Islet precursor cell (in vitro differentiated cells): ENCODE measurements around the gene GNAL.
A peak's percentile ranks its signal among the peaks of the same experiment; 100 is the strongest.

ENCODE experiments used
- DNase-seq: peaks from one replicate; pipeline ENCODE4 v3.0.0-alpha.2; 2018

The GNAL gene

DNA sequence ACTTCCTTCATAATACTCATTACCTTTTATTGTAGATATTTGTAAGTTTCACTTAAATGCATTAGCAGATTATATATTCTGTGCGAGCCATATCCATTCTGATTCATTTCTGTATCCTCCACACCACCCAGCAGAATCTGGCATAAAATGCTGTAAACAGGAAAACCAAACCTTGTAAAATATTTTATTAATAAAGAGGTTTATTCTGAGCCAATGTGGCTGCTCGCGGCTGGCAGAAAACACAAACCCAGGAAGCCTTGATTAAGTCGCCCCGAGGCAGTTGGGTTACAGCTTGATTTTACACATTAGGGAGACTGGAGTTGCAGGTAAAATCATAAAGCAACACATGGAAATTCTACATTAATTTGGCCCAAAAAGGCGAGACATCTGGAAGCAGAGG, 40.5 kb downstream of the GNAL start:
- no peak for DNase-seq

GRCh38 chr18:11733031-11733430, 44.0 kb downstream of the GNAL start:
- DNase-seq = peak; percentile 87

GRCh38 chr18:11736656-11737055, 47.6 kb downstream of the GNAL start:
- DNase-seq = no peak

- DNase-seq = no peak
Measured at GRCh38 chr18:11739893-11740292, 50.8 kb downstream of the GNAL start.

- no peak for DNase-seq
Measured at GRCh38 chr18:11740461-11740860, 51.4 kb downstream of the GNAL start.

DNA sequence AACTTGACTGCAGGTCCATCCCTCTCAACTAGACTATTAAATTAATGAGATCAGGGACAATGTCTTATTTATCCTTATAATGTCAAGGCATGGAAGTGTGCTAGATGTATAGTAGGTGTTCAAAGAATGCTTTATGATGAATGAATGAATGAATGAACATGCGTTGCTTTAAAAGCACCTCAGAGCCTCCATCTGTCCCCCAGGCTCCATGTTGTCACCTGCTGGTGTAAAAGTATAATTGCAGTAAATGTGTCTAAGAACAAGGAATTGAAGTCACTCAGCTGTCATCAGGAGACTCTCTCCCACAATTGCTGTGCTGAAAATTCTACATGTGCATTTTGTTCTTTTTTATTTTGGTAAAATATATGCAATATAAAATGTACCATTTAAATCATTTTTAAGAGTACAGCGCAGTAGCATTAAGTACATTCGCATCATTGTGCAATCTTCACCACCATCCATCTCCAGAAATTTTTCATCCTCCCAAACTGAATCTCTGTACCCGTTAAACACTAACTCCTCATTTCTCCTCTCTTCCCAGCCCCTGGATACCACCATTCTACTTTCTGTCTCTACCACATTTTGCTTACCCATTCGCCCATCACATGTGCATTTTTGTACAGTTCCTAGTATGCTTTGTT, 52.6 kb downstream of the GNAL start:
- DNase-seq = no peak

DNA sequence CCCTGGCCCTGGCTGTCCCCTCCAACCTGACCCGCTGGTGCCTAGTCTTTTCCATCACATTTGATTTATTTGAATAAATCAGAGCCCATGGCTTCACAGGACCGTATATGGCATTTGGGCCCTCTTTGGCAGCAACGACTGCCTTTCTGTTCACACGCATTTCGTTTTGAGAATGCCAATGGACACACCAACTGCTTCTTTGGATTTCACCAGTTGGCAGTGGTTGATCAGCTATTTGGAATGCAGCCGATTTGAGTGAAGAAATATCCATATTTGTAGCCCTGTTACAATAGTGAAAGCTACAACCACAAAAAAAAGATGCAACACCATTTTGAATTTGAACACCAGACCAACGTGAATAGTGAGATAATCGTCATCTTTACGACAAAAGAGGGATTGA, 56.5 kb downstream of the GNAL start:
- no peak for DNase-seq

GRCh38 chr18:11747286-11747685, 58.2 kb downstream of the GNAL start:
- no peak for DNase-seq

- no peak for DNase-seq
Measured at GRCh38 chr18:11747731-11748130, 58.7 kb downstream of the GNAL start.

- no peak for DNase-seq
Measured at GRCh38 chr18:11749305-11749704, 60.2 kb downstream of the GNAL start.

DNA sequence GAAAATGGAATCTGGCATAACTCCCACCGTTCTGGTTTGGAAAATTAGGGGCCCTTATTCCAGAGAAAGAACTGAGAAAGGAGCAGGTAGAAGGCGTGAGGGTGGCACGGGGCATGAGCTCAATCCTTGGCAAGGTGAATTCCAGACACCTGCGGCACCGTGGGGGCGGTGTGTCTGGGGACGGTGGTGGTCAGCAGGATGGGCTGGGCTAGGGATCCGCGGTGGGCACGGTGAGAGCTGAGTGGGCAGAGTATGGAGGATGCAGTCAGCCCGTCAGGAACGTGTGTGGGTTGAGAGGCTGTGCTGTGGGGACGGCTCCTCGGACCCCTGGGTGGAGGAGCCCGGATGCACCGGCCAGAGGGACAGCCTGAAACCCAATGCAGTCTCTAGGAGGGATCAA, 61.1 kb downstream of the GNAL start:
- no peak for DNase-seq

GRCh38 chr18:11750581-11751310, 61.7 kb downstream of the GNAL start:
- no peak for DNase-seq

- no peak for DNase-seq
Measured at GRCh38 chr18:11751341-11752115, 62.5 kb downstream of the GNAL start.

GRCh38 chr18:11752116-11752911, 63.2 kb downstream of the GNAL start:
- peak; percentile 83 for DNase-seq

DNA sequence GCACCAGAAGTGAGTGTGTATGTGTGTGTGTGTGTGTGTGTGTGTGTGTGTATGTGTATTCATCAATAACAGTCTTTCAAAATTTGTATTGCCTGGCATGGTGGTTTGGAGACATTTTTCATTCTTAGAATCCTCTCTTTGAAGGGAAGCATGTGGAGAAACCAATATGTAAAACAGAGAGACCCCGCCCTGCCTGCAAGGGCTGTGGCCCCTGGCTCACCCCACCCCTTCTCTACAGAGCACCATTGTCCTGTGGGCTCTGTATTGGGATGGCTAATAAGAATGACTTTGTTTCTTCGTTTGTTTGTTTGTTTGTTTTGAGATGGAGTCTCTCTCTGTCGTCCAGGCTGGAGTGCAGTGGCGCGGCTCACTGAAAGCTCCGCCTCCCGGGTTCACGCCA, 65.9 kb downstream of the GNAL start:
- no peak for DNase-seq

- DNase-seq = no peak
Measured at GRCh38 chr18:11757084-11757590, 68.1 kb downstream of the GNAL start.

GRCh38 chr18:11759456-11759855, 70.4 kb downstream of the GNAL start:
- no peak for DNase-seq

DNA sequence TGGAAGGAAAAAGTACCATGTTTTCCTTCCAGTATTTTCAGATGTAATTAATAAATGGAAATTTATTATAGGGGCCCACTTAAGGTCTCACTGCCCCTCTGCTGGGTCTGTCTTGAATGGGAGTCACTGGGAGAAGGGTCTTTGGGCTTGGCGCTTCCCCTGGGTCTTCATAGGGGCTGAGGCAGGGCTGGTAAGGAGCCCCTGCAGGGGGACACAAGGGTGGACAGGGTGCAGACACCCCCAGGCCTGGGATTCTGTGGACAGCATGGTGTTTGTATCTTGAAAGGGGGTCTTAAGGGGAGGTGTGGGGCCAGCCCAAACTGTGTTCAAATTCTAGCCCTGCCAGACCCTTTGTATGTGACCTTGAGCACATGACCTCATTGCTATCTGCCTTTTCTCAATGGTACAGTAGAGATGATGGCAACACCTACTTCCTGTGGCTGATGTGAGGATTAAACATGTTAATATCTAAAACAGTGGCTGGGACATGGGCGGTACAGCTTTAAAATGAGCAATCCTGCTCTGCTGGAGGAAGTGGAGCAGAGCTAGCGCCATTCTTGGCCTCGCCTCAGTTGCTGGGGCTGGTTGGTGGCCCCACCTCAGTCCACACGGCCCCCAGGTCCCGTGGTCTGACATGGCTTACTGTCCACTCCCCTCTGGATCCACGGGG, 71.6 kb downstream of the GNAL start:
- DNase-seq = no peak

DNA sequence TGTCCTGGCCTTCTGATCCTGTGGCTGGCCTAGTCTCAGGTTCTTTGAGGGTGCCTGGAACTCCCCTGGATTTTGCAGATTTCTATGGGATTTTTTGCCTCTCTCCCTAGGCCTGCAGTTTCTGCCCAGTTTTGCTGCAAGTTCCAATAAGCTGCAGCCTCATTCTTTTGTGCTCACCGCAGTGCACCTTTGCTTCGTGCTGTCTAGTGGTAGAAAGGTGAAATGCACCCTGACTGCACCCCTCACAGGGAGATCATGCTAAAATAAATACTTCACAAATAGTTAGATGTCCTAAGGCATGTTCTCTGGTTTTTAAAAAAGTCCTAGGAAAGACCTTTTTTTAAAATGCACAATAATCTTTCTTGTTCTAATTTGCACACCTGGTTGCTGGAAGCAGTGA, 72.5 kb downstream of the GNAL start:
- DNase-seq = no peak

DNA sequence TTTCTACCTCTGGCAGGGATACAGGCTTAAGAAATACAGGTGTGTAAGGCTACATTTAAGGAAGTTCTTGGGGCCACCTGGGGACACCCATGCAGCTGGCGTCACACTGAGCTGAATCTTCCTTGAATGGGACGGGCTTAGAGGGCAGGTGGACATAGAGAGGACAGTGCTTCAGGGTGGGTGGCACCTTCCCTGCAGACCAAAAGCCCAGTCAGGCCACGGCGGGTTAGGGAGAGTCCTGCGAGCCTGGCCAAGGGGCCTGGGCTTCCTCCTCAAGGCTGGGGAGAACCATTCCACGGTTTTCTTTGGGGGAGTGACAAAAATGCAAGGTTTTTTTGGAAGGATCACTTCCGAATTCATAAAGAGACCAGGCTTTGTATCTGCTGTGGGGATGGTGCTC, 73.4 kb downstream of the GNAL start:
- no peak for DNase-seq

DNA sequence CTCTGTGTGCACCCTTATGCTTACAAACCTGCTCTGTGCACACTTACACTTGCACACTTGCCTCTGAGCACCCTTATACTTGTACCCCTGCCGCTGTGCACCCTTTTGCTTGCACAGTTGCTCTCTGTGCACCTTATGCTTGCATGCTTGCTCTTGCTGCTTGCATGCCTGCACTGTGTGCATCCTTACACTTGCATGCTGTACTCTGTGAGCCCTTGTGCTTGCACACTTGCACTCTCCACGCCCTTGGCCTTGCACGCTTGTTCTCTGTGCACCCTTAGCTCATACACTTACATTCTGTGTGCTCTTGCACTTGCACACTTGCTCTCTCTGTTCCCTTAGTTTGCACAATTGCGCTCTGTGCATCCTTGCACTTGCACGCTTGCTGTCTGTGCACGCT, 78.3 kb downstream of the GNAL start:
- no peak for DNase-seq

DNA sequence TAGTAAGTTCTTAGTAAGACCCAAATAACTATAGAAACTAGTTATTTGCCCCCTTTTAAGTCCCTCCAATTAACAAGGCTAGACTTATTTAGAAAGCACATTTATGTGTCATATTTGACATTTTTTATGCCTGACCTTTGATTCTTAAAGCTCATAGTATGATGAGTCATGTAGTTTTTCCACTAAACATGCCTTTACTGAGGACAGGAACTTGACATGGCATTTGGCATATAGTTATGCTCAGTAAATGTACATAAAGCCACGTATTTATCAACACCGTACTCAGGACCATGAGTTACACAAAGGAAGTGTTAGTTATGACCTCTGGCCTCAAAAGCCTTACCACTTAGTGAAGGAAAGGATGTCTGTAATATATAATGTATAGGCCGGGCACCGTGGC, 78.9 kb downstream of the GNAL start:
- DNase-seq = no peak
